H9 (cell line): Measurements from ENCODE around the gene MLPH. TPM values are rescaled to one million over a fixed set of nuclear protein-coding genes. Genes with fewer than 3 reads are reported as not detected.
A peak's percentile ranks its signal among the peaks of the same experiment; 100 is the strongest.

Experiments
- DNase-seq: peaks from one replicate; pipeline ENCODE4 v3.0.0-alpha.2; 2017
- H2AFZ ChIP-seq: one replicate; pipeline ENCODE4 v1.6.1; 2013; ENCODE audit warnings: mild to moderate bottlenecking, low read length, control low read depth, moderate library complexity
- H2AK5ac ChIP-seq: 2 replicates; pipeline ENCODE4 v1.6.1; 2013; ENCODE audit warnings: low read length, control low read depth, mixed read lengths; ENCODE audit not compliant: insufficient read length
- H2BK120ac ChIP-seq: one replicate; pipeline ENCODE4 v1.6.1; 2013; ENCODE audit warnings: low read depth, mild to moderate bottlenecking, low read length, control low read depth, inconsistent platforms; ENCODE audit not compliant: poor library complexity, severe bottlenecking
- H2BK12ac ChIP-seq: 2 replicates; pipeline ENCODE4 v1.6.1; 2013; ENCODE audit warnings: low read length, control low read depth, mixed read lengths, low read depth; ENCODE audit not compliant: insufficient read length
- H2BK15ac ChIP-seq: 2 replicates; pipeline ENCODE4 v1.6.1; 2013; ENCODE audit warnings: low read depth, low read length, control low read depth
- H2BK20ac ChIP-seq: one replicate; pipeline ENCODE4 v1.6.1; 2013; ENCODE audit warnings: low read depth, mild to moderate bottlenecking, low read length, control low read depth, inconsistent platforms; ENCODE audit not compliant: poor library complexity, severe bottlenecking
- H2BK5ac ChIP-seq: 2 replicates; pipeline ENCODE4 v1.6.1; 2013; ENCODE audit warnings: low read length, control low read depth, mixed read lengths; ENCODE audit not compliant: insufficient read length
- H3K14ac ChIP-seq: 2 replicates; pipeline ENCODE4 v1.6.1; 2013; ENCODE audit warnings: low read length, control low read depth; ENCODE audit not compliant: insufficient read depth
- H3K18ac ChIP-seq: 2 replicates; pipeline ENCODE4 v1.6.1; 2013; ENCODE audit warnings: low read depth, mild to moderate bottlenecking, mixed read lengths, low read length, control low read depth; ENCODE audit not compliant: insufficient read length
- H3K23ac ChIP-seq: 2 replicates; pipeline ENCODE4 v1.6.1; 2013; ENCODE audit warnings: low read length, control low read depth, mixed read lengths, low read depth; ENCODE audit not compliant: insufficient read length
- H3K23me2 ChIP-seq: 2 replicates; pipeline ENCODE4 v1.6.1; 2013; ENCODE audit warnings: low read depth, mild to moderate bottlenecking, mixed read lengths, low read length, control low read depth; ENCODE audit not compliant: insufficient read length, poor library complexity, severe bottlenecking
- H3K27ac ChIP-seq: 2 replicates; pipeline ENCODE4 v1.5.1; 2013; ENCODE audit warnings: low read length, control low read depth, mixed read lengths, low read depth; ENCODE audit not compliant: insufficient read length
- H3K27me3 ChIP-seq: 2 replicates; pipeline ENCODE4 v1.6.1; 2013; ENCODE audit warnings: low read length, control low read depth, inconsistent platforms; ENCODE audit not compliant: insufficient read depth
- H3K4ac ChIP-seq: 2 replicates; pipeline ENCODE4 v1.6.1; 2013; ENCODE audit warnings: low read depth, mild to moderate bottlenecking, control low read depth, inconsistent platforms, low read length, moderate library complexity
- H3K4me1 ChIP-seq: 2 replicates; pipeline ENCODE4 v1.6.1; 2013; ENCODE audit warnings: low read length, control low read depth, inconsistent platforms; ENCODE audit not compliant: insufficient read depth
- H3K4me2 ChIP-seq: 2 replicates; pipeline ENCODE4 v1.6.1; 2013; ENCODE audit warnings: low read length, control low read depth, mixed read lengths; ENCODE audit not compliant: insufficient read length, insufficient read depth
- H3K56ac ChIP-seq: 2 replicates; pipeline ENCODE4 v1.6.1; 2013; ENCODE audit warnings: low read depth, mild to moderate bottlenecking, mixed read lengths, low read length, control low read depth; ENCODE audit not compliant: insufficient read length
- H3K79me1 ChIP-seq: 2 replicates; pipeline ENCODE4 v1.6.1; 2013; ENCODE audit warnings: low read depth, mild to moderate bottlenecking, moderate library complexity, low read length, control low read depth, inconsistent platforms; ENCODE audit not compliant: insufficient read depth, poor library complexity, severe bottlenecking
- H3K79me2 ChIP-seq: 2 replicates; pipeline ENCODE4 v1.6.1; 2013; ENCODE audit warnings: low read length, control low read depth, inconsistent platforms; ENCODE audit not compliant: insufficient read depth
- H3K9ac ChIP-seq: 2 replicates; pipeline ENCODE4 v1.6.1; 2013; ENCODE audit warnings: low read length, control low read depth, mixed read lengths; ENCODE audit not compliant: insufficient read length; ENCODE audit errors: extremely low read depth
- H3K9me3 ChIP-seq: one replicate; pipeline ENCODE4 v1.6.1; 2013; ENCODE audit warnings: low read depth, low read length, inconsistent platforms; ENCODE audit not compliant: control insufficient read depth
- H3T11ph ChIP-seq: one replicate; pipeline ENCODE4 v1.6.1; 2013; ENCODE audit warnings: mild to moderate bottlenecking, low read length, control low read depth, inconsistent platforms
- H4K20me1 ChIP-seq: one replicate; pipeline ENCODE4 v1.6.1; 2013; ENCODE audit not compliant: control insufficient read depth, insufficient read length, insufficient read depth
- H4K5ac ChIP-seq: 2 replicates; pipeline ENCODE4 v1.6.1; 2013; ENCODE audit warnings: low read depth, mild to moderate bottlenecking, mixed read lengths, low read length, control low read depth; ENCODE audit not compliant: insufficient read length
- H4K8ac ChIP-seq: replicated peaks from 2 replicates; pipeline ENCODE4 v1.6.1; 2013; ENCODE audit warnings: low read length, control low read depth, mixed read lengths, low read depth; ENCODE audit not compliant: insufficient read length
- H4K91ac ChIP-seq: 2 replicates; pipeline ENCODE4 v1.6.1; 2013; ENCODE audit warnings: low read depth, mild to moderate bottlenecking, moderate library complexity, mixed read lengths, low read length, control low read depth; ENCODE audit not compliant: insufficient read length
- H3K27ac Mint-ChIP-seq, 3 experiments: 2 replicates in 2 of 3; 3 replicates in 1 of 3; pipeline ENCODE4 v1.8.0; 2020 to 2021; ENCODE audit warnings: mixed read lengths in 3 of 3, mild to moderate bottlenecking in 1 of 3, moderate library complexity in 1 of 3
- H3K27me3 Mint-ChIP-seq: 2 replicates; pipeline ENCODE4 v1.8.0; 2021; ENCODE audit warnings: low read depth, mild to moderate bottlenecking, moderate library complexity, mixed read lengths
- H3K36me3 Mint-ChIP-seq, 3 experiments: 2 replicates in 2 of 3; 3 replicates in 1 of 3; pipeline ENCODE4 v1.8.0; 2020 to 2021; ENCODE audit warnings: low read depth in 3 of 3, mixed read lengths in 3 of 3; ENCODE audit not compliant: insufficient read depth in 1 of 3
- H3K4me1 Mint-ChIP-seq, 2 experiments: 2 replicates each; pipeline ENCODE4 v1.8.0; 2020; ENCODE audit warnings: mixed read lengths in 2 of 2
- H3K4me3 Mint-ChIP-seq, 2 experiments: 2 replicates in 1 of 2; 3 replicates in 1 of 2; pipeline ENCODE4 v1.8.0; 2020 to 2021; ENCODE audit warnings: mild to moderate bottlenecking in 2 of 2, mixed read lengths in 2 of 2, moderate library complexity in 1 of 2
- H3K9me3 Mint-ChIP-seq, 2 experiments: 2 replicates in 1 of 2; 3 replicates in 1 of 2; pipeline ENCODE4 v1.8.0; 2020; ENCODE audit warnings: mild to moderate bottlenecking in 2 of 2, mixed read lengths in 2 of 2, moderate library complexity in 1 of 2
- WGBS: extraction: QIAGEN DNeasy Blood & Tissue Kit; methylation state at CpG from one replicate; pipeline ENCODE4 v1.1.7; 2013; ENCODE audit warnings: missing lambda C conversion rate, low lambda C conversion rate, mixed read lengths; ENCODE audit not compliant: insufficient read length; ENCODE audit errors: extremely low coverage; 5-methylcytosine and 5-hydroxymethylcytosine counted together
- total RNA-seq: library from RNA; stranded (reverse); gene quantifications from 2 replicates; pipeline ENCODE4 v1.2.1, GENCODE V29; 2021
- TF ChIP-seq, protein P1 (sequence below): fragments of 200-600 bp; sonication (generic); conservative IDR thresholded peaks from 3 replicates; pipeline ENCODE4 v1.8.0; 2021; ENCODE audit warnings: antibody characterized with exemption, mild to moderate bottlenecking

The MLPH gene
- total RNA-seq, 1 experiment from 2014 or later, result 3.4 TPM

DNA sequence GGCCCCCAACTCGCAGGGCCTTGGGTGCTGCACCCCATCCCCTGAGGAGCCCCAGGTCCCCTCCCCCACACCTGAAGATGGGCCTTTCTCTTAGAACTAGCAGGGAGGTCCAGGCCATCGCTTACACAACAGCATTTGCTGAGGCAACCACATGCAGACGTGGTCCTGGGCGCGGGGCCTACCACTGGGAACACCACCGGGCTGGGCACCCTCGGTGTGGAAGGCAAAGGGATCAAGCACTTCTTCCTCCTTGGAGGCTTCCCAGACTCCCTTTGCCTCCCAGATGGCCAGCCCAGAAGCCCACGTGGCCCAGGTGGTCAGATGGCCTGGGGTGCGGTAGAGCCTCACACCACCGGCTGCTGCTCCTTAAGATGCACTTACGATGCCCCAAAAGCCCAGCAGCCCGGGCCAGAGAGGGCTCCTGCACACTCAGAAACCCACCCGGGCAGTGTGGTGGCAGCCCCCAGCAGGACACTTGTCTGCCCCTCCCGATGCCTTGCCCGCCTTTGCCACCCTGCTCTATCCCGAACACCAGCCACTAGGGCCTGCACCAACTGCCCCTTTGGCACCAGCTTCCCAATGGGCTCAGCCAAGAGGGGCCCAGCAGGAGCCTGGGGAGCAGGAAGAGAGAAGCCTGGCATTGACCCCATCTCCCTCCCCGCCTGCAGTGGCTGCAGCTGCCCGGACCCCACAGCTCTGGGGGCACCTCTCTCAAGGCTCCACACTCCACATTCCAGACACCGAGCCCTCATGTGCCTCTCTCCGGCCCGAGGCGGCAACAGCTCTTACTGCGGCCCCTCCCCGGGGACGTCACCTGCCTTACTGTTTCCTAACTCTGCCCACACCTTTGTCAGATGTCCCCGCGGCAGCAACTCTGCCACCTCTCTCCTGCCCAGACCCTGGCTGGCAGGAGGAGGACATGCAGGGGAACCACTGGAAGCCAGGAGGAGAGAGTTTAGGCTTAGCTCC is 13.9 kb upstream of the MLPH start:
- Histone ChIP-seq H4K8ac (no peak overlapping the region), H3K18ac (no peak overlapping the region), H3K14ac (no peak overlapping the region; the same call in 1 of the 2 replicates), H2BK20ac (no peak overlapping the region), H2BK5ac (no peak overlapping the region), H3K27me3 (peaks cover 3% of the 10 kb centered on the region; the same call in 1 of the 2 replicates), H3K4me1 (0 out of 2 replicates have a peak, but pooled peaks cover 4% of the 10 kb centered on the region), H3K79me2 (no peaks in the 10 kb centered on the region), H3K79me1 (no peaks in the 10 kb centered on the region), H3K9ac (no peak overlapping the region), H3K9me3 (no peaks in the 10 kb centered on the region), H2BK120ac (no peak overlapping the region), H3T11ph (no peak overlapping the region), H2AFZ (no peak overlapping the region), H3K4me2 (no peak overlapping the region), H2BK12ac (no peak overlapping the region), H4K20me1 (no peaks in the 10 kb centered on the region), H3K27ac (no peak overlapping the region), H3K23ac (no peak overlapping the region), H2AK5ac (no peak overlapping the region), H3K4ac (no peak overlapping the region), H4K5ac (no peak overlapping the region), H3K56ac (no peak overlapping the region), H3K23me2 (peaks cover 5% of the 10 kb centered on the region), H4K91ac (no peak overlapping the region), H2BK15ac (no peak overlapping the region)
- Mint-ChIP-seq H3K4me1 (peaks cover 14 to 17% of the 10 kb centered on the region in 2 experiments), H3K36me3 (no peaks in the 10 kb centered on the region), H3K27me3 (peaks cover 31% of the 10 kb centered on the region), H3K4me3 (peak overlapping the region in 1 of 2 experiments; percentile 36; a peak in 2 of 5 replicates), H3K9me3 (no peaks in the 10 kb centered on the region; a peak in 1 of 5 replicates), H3K27ac (no peak overlapping the region; a peak in 1 of 7 replicates)
- no CpG with 5 or more reads among the region's 27 CpGs for WGBS
- TF ChIP-seq, protein P1, sequence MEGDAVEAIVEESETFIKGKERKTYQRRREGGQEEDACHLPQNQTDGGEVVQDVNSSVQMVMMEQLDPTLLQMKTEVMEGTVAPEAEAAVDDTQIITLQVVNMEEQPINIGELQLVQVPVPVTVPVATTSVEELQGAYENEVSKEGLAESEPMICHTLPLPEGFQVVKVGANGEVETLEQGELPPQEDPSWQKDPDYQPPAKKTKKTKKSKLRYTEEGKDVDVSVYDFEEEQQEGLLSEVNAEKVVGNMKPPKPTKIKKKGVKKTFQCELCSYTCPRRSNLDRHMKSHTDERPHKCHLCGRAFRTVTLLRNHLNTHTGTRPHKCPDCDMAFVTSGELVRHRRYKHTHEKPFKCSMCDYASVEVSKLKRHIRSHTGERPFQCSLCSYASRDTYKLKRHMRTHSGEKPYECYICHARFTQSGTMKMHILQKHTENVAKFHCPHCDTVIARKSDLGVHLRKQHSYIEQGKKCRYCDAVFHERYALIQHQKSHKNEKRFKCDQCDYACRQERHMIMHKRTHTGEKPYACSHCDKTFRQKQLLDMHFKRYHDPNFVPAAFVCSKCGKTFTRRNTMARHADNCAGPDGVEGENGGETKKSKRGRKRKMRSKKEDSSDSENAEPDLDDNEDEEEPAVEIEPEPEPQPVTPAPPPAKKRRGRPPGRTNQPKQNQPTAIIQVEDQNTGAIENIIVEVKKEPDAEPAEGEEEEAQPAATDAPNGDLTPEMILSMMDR, result no peak
- DNase-seq, result no peak
